Dendritic cell treated with granulocyte-macrophage colony-stimulating factor and Interleukin-4, amounts not matched to agents 40 ng/mL and 50 ng/mL, for 4 days (primary cell): ENCODE measurements around the gene GPM6B.

Source experiments
- H3K27ac Mint-ChIP-seq: one replicate; pipeline ENCODE4 v1.8.0; 2022; ENCODE audit warnings: mild to moderate bottlenecking, mixed read lengths
- H3K27me3 Mint-ChIP-seq: one replicate; pipeline ENCODE4 v1.8.0; 2022; ENCODE audit warnings: mild to moderate bottlenecking, mixed read lengths
- H3K36me3 Mint-ChIP-seq: one replicate; pipeline ENCODE4 v1.8.0; 2022; ENCODE audit warnings: low read depth, mixed read lengths
- H3K4me1 Mint-ChIP-seq: one replicate; pipeline ENCODE4 v1.8.0; 2022; ENCODE audit warnings: low read depth, mixed read lengths
- H3K4me3 Mint-ChIP-seq: one replicate; pipeline ENCODE4 v1.8.0; 2022; ENCODE audit warnings: mild to moderate bottlenecking, moderate library complexity, mixed read lengths
- H3K9me3 Mint-ChIP-seq: one replicate; pipeline ENCODE4 v1.8.0; 2022; ENCODE audit warnings: mixed read lengths
- intact Hi-C: fragments of 100-400 bp; cut with micrococcal nuclease; formaldehyde crosslinking; loops from one replicate; pipeline ENCODE4 v1.15.0; 2022

Gene GPM6B

DNA sequence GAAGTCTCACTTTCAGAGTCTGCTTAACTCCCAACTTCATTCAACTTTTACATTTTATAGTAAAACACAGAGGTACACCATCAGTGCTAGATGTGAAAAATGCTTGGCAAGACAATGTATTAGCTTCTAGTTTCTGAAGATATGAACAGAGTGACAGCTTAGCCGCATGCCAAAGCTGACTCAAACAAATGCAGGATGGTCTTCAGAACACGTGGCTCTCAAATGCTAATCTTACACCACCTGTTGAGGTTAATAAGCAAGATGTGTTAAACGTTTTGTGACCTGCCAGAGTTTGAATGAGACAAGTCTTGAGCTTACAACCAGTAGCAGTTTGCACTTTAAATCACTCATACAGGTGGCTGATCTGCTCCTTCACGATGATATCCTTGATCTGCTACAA, 18.9 kb upstream of the GPM6B start:
- Mint-ChIP-seq H3K36me3 (no peaks in the 10 kb centered on the region), H3K27me3 (no peaks in the 10 kb centered on the region), H3K4me1 (no peaks in the 10 kb centered on the region), H3K4me3 (no peak overlapping the region), H3K9me3 (no peaks in the 10 kb centered on the region), H3K27ac (no peak overlapping the region)
- intact Hi-C loops: no loop called here

DNA sequence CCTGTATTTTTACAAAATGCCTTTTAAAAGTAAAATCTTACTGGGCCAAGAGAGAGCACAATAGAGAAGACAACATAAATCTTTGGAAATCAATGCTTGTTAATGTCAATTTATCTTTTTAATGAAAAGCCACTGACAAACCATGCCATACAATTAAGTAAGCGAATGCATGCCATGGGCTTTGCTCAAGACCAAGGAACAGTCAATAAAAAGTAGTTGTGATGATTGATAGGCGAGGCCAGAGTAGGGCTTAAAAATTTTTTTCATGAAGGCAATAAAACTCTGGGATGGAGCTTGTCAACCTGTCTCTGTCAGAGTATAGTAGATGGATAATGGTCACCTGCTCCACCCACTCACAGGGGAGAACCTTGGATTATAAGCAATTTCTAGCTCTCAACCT, 17.5 kb upstream of the GPM6B start:
- H3K27me3 Mint-ChIP-seq: no peaks in the 10 kb centered on the region
- H3K9me3 Mint-ChIP-seq: no peaks in the 10 kb centered on the region
- no peaks in the 10 kb centered on the region for H3K36me3 Mint-ChIP-seq
- no peak overlapping the region for H3K27ac Mint-ChIP-seq
- no peaks in the 10 kb centered on the region for H3K4me1 Mint-ChIP-seq
- intact Hi-C loops: no loop called here
- no peak overlapping the region for H3K4me3 Mint-ChIP-seq

DNA sequence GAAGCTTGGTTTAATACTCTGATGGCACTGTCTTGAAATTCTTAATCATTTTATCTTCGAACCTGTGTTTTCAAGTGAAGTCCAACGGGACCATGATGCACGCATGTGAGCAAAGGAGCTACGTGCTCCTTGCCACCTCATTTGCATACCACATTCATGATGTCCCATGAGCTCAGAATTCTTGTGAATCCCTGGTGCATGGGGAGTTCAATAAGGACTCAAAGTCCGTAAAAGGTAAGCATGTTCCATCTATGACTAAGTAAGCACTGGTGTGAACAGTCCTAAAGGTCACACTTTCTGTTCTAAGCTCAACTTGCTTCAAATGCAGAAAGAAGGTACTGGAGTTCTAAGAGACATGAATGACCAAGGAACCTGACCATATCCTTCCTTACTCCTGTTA, 13.1 kb upstream of the GPM6B start:
- H3K4me1 Mint-ChIP-seq: no peaks in the 10 kb centered on the region
- H3K27me3 Mint-ChIP-seq: no peaks in the 10 kb centered on the region
- H3K27ac Mint-ChIP-seq: no peak overlapping the region
- no peak overlapping the region for H3K4me3 Mint-ChIP-seq
- intact Hi-C loops: no loop called here
- H3K9me3 Mint-ChIP-seq: no peaks in the 10 kb centered on the region
- no peaks in the 10 kb centered on the region for H3K36me3 Mint-ChIP-seq

- no peak overlapping the region for H3K4me3 Mint-ChIP-seq
- H3K9me3 Mint-ChIP-seq: no peaks in the 10 kb centered on the region
- H3K4me1 Mint-ChIP-seq: no peaks in the 10 kb centered on the region
- intact Hi-C loops: no loop called here
- H3K27me3 Mint-ChIP-seq: no peaks in the 10 kb centered on the region
- H3K27ac Mint-ChIP-seq: no peak overlapping the region
- H3K36me3 Mint-ChIP-seq: no peaks in the 10 kb centered on the region
Measured at GRCh38 chrX:13828392-13828791, 11.5 kb upstream of the GPM6B start.

DNA sequence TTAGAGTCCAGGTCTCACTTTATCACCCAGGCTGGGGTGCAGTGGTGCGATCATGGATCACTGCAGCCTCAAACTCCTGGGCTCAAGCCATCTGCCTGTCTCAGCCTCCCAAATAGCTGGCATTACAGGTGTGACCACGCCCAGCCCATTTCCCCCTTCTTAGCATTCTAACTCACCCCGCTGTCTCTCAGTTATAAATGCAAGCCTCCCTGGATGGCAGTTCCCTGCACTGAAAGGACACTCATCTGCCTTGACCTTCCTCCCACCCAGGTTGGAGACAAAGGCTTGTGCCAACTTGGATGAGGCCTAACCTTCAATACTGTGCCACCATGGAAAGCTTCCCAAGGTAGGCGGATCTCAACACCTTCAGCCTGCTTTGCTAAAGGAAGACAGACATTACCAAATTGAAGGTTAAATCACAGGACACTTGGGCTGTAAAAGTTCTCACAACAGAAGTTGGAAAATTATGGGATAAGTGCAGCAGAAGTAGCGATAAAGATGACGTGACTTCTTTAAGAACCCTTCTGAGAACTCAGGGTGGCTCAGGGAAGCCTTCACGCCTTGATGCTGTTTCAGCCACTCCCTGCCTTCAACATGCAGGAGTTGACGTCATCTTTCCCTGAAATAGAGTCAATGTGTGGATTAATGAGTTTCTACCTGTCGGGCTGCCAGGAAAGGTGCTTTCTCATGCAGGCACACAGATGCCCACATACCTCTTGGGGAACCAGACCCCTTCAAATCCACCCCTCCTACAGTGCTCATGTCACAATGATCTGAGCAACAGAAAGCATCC, 10.6 kb upstream of the GPM6B start:
- intact Hi-C loops: no loop called here
- H3K4me3 Mint-ChIP-seq: no peak overlapping the region
- no peaks in the 10 kb centered on the region for H3K9me3 Mint-ChIP-seq
- no peak overlapping the region for H3K27ac Mint-ChIP-seq
- H3K27me3 Mint-ChIP-seq: no peaks in the 10 kb centered on the region
- no peaks in the 10 kb centered on the region for H3K4me1 Mint-ChIP-seq
- H3K36me3 Mint-ChIP-seq: no peaks in the 10 kb centered on the region

- H3K27ac Mint-ChIP-seq: no peak overlapping the region
- H3K27me3 Mint-ChIP-seq: no peaks in the 10 kb centered on the region
- no peaks in the 10 kb centered on the region for H3K36me3 Mint-ChIP-seq
- H3K4me3 Mint-ChIP-seq: no peak overlapping the region
- no peaks in the 10 kb centered on the region for H3K9me3 Mint-ChIP-seq
- intact Hi-C loops: no loop called here
- no peaks in the 10 kb centered on the region for H3K4me1 Mint-ChIP-seq
Measured at GRCh38 chrX:13826770-13827169, 9.9 kb upstream of the GPM6B start.

GRCh38 chrX:13825178-13825762, 8.4 kb upstream of the GPM6B start:
- H3K4me3 Mint-ChIP-seq: no peak overlapping the region
- intact Hi-C loops: no loop called here
- H3K27ac Mint-ChIP-seq: no peak overlapping the region
- H3K27me3 Mint-ChIP-seq: no peaks in the 10 kb centered on the region
- H3K9me3 Mint-ChIP-seq: no peaks in the 10 kb centered on the region
- peaks cover under 1% of the 10 kb centered on the region for H3K4me1 Mint-ChIP-seq
- no peaks in the 10 kb centered on the region for H3K36me3 Mint-ChIP-seq

- no peaks in the 10 kb centered on the region for H3K9me3 Mint-ChIP-seq
- H3K4me1 Mint-ChIP-seq: peaks cover 6% of the 10 kb centered on the region
- no peak overlapping the region for H3K27ac Mint-ChIP-seq
- intact Hi-C loops: no loop called here
- H3K36me3 Mint-ChIP-seq: no peaks in the 10 kb centered on the region
- no peaks in the 10 kb centered on the region for H3K27me3 Mint-ChIP-seq
- no peak overlapping the region for H3K4me3 Mint-ChIP-seq
Measured at GRCh38 chrX:13824746-13825145, 7.9 kb upstream of the GPM6B start.

DNA sequence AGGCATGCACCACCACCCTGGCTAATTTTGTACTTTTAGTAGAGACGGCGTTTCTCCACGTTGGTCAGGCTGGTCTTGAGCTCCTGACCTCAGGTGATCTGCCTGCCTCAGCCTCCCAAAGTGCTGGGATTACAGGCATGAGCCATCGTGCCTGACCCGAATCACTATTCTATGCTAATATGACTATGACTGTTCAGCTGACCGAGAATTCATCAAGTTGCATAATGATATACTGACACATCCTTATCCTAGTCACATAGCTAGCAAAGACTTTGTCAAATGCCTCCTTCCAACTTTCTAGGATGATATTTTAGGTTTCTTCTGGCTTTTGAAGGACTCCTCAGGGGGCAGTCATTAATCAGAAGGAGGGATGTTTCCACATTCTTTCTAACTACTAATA, 4.8 kb upstream of the GPM6B start:
- H3K36me3 Mint-ChIP-seq: no peaks in the 10 kb centered on the region
- H3K4me1 Mint-ChIP-seq: peaks cover 9% of the 10 kb centered on the region
- intact Hi-C loops: no loop called here
- no peak overlapping the region for H3K4me3 Mint-ChIP-seq
- no peaks in the 10 kb centered on the region for H3K9me3 Mint-ChIP-seq
- no peak overlapping the region for H3K27ac Mint-ChIP-seq
- no peaks in the 10 kb centered on the region for H3K27me3 Mint-ChIP-seq

DNA sequence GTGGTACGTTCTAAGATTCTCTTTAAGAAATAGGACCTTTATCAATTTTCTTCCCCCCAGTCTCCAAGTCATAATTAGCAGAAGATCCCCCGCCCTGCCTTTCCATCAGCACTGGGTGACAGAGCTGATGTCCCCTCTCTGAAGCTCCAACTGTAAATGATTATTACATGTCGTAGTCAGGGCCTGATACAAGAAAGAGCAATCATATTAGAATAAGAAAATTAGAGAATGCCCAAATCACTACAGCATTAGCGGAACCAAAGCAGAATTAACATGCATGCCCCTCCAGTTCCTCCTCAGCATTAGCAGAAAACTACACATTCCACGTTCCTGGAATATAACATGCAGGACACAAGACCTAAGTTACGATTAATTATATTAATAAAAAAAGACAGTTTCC, 717 bp downstream of the GPM6B start:
- Mint-ChIP-seq H3K4me3 (no peak overlapping the region), H3K27ac (no peak overlapping the region), H3K27me3 (no peaks in the 10 kb centered on the region), H3K4me1 (peaks cover 9% of the 10 kb centered on the region), H3K9me3 (no peaks in the 10 kb centered on the region), H3K36me3 (no peaks in the 10 kb centered on the region)
- intact Hi-C loops: no loop called here

GRCh38 chrX:13815664-13816063, 1.2 kb downstream of the GPM6B start:
- no peaks in the 10 kb centered on the region for H3K36me3 Mint-ChIP-seq
- intact Hi-C loops: no loop called here
- H3K4me3 Mint-ChIP-seq: no peak overlapping the region
- no peaks in the 10 kb centered on the region for H3K9me3 Mint-ChIP-seq
- H3K4me1 Mint-ChIP-seq: peaks cover 9% of the 10 kb centered on the region
- H3K27ac Mint-ChIP-seq: no peak overlapping the region
- no peaks in the 10 kb centered on the region for H3K27me3 Mint-ChIP-seq

- intact Hi-C loops: no loop called here
- Mint-ChIP-seq H3K9me3 (no peaks in the 10 kb centered on the region), H3K27ac (no peak overlapping the region), H3K4me3 (no peak overlapping the region), H3K4me1 (no peaks in the 10 kb centered on the region), H3K27me3 (no peaks in the 10 kb centered on the region), H3K36me3 (no peaks in the 10 kb centered on the region)
Measured at GRCh38 chrX:13808865-13809264, 8.0 kb downstream of the GPM6B start.

GRCh38 chrX:13808293-13808692, 8.6 kb downstream of the GPM6B start:
- Mint-ChIP-seq H3K4me3 (no peak overlapping the region), H3K4me1 (no peaks in the 10 kb centered on the region)
- intact Hi-C loops: no loop called here

GRCh38 chrX:13805241-13805640, 11.7 kb downstream of the GPM6B start:
- intact Hi-C loops: no loop called here
- no peaks in the 10 kb centered on the region for H3K36me3 Mint-ChIP-seq
- no peaks in the 10 kb centered on the region for H3K4me1 Mint-ChIP-seq
- H3K9me3 Mint-ChIP-seq: no peaks in the 10 kb centered on the region
- H3K27ac Mint-ChIP-seq: no peak overlapping the region
- no peaks in the 10 kb centered on the region for H3K27me3 Mint-ChIP-seq
- no peak overlapping the region for H3K4me3 Mint-ChIP-seq

More at GRCh38 chrX:13808293-13808692, 8.6 kb downstream of the GPM6B start:
- no peaks in the 10 kb centered on the region for H3K36me3 Mint-ChIP-seq
- no peaks in the 10 kb centered on the region for H3K9me3 Mint-ChIP-seq
- no peaks in the 10 kb centered on the region for H3K27me3 Mint-ChIP-seq
- no peak overlapping the region for H3K27ac Mint-ChIP-seq

DNA sequence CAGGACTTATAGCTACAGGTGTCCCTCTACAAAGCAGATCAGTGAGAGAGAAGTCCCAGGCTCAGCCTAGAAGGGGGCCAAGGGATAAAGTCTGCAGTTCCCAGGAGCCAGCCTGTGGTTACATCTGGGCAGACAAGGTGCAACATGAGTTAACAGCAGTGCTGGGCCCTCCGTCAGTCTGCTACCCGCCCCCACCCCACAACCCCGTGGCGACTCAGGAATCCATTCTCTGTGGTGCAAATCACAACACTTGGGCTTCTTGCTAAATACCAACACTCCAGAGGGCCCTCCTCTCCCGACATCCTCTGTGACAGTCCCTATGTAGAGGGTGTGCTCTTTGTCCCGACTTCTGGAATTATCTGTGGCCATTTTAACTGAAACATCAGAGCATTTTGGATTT, 13.8 kb downstream of the GPM6B start:
- Mint-ChIP-seq H3K27me3 (no peaks in the 10 kb centered on the region), H3K4me3 (no peak overlapping the region), H3K9me3 (no peaks in the 10 kb centered on the region), H3K4me1 (peaks cover 2% of the 10 kb centered on the region), H3K27ac (no peak overlapping the region), H3K36me3 (no peaks in the 10 kb centered on the region)
- intact Hi-C loops: no loop called here
